Measurements from ENCODE around the gene CRP.
"Not testable (repeated sequence)": the region's sequence is repeated elsewhere in the genome, so short reads cannot be mapped to it uniquely, and the experiment has no call there.

The CRP gene

DNA sequence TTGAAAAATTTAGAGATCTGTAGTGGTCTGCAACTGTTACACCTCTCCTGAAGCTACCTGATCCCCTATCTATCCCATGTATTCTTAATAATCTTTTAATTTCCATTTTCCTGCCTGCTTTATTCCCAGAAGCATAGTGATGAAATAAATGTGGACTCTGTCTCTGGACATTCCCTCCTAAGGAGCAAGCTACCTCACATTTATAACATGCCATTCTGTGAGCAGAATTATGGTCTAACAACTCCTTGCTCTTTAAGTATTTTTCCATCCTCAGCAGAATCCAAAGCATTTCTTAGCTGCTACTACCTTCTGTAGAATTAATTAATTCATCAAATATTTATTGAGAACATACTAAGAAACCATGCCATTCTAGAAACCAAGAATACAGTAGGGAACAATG is 15.1 kb downstream of the CRP start:
- FAIRE-seq = no peak

DNA sequence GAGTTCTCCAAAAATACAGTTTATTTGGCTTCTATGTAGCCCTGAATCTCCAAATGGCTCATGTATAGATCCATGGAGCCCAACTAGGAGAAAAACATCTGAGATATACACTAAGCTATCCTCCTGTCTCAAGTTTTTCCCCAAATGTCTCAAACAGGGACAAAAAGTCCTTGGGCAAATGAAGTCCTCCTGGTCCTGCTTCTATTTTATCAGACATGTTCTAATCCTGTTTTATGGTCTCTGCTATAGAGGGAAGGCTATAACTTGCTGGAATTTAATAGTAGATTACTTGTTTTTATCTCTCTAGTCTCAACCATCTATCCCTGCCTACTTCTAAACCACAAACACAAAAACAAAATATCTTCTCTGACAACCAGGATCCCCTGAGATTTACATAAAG is 26.9 kb downstream of the CRP start:
- FAIRE-seq = no peak

DNA sequence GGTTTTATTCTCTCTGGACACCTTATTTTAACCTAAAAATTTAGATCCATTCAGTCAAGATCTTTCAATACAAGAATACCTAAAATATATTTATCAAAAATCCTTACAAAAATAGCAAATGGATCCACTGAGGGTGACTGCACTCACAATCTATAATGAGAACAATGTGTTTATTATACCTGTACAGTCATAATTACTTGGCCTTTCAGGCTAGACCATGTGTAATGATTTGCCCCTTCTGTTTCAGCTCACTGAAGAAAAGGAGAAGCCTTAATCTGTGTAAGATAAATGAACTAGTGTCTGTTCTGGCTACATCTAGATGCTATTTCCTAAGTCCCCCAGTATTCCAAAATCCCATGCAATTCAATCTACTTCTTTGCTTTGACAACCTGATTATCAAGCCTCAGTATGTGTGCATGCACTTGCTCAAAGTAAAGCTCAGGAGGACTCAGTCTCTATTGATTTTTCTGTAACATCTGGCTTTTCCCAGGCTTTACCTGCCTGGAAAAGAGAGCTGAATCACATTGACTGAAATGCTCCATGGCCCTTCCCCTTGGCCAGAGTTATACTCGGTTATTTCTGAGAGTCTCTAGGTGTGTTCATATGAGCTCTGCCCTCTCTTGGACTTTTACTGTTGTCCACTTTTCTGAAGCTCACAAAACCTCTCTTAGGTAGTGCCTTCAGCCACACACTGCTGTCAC is 27.6 kb downstream of the CRP start:
- no peak for FAIRE-seq

DNA sequence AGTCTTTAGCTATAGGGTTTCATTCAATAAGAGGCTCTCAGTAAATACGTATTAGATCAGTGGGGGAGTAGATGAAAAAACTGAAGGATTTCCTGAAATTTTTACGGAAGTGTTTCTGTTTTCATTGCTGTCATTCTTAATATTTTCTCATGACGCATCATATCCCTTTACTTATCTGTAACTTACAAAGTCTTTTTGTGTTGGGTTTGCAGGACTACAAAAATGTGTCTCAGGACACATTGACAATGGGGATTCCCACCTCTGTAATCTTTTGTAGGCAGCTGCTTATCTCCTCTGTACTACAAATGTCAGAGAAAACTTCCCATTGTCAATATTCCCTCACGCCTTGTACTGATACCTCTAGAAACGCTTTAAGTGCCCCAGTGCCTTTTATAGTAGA is 35.5 kb downstream of the CRP start:
- FAIRE-seq = no peak

DNA sequence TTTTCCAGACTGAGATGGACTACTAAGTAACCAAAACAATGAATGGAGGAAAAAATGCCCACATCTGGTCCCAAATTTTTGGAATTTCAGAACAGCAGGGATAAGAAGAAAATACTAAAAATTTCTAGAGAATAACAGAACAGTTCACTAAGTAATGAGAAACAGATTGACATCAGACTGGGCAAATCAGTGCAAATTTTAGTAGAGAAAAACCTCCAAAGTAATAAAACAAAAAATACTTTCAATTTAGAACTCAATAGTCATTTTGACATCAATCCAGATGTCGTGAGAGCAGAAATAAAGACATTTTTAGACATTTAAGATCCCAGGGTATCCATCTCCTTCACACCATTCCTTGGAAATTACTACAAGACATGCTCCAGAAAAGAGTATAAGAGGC is 39.3 kb downstream of the CRP start:
- FAIRE-seq = no peak

DNA sequence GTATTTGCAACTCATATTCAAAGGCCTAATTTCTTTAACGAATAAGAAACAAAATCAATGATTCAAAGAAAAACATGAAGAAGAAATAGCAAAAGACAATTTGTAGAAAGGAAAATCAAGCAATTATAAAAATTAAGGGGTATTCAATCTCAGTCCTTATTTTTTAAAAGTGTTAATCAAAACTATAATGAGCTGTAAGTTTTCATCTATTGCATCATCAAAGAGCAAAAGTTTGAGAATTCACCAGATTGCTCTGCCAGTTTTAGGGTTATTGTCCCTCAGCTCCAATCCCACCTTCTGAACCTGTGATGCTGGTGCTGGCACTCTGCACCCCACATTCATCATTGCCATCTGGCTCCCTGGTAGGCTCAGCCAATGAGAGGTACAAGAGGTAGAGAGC is 42.0 kb downstream of the CRP start:
- not testable (repeated sequence) for FAIRE-seq

DNA sequence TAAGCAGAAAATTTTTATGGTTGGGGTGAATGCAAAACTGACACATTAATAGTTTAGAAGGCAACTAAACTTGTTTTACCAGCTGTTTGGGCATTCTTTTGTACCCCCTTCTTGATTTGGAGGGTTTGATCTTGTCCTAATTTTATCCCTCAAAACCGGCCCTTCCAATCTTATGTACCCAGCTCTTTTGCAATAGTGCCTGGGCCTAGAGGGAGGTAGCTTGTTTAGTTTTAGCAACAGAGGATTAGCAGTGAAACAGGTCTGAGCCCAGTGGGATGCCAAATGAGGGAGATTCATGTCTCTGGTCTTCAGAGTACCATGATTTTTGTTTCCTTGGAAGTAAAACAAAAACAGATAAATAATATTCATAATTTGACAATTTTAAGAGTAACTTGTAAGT is 45.1 kb downstream of the CRP start:
- FAIRE-seq = no peak

DNA sequence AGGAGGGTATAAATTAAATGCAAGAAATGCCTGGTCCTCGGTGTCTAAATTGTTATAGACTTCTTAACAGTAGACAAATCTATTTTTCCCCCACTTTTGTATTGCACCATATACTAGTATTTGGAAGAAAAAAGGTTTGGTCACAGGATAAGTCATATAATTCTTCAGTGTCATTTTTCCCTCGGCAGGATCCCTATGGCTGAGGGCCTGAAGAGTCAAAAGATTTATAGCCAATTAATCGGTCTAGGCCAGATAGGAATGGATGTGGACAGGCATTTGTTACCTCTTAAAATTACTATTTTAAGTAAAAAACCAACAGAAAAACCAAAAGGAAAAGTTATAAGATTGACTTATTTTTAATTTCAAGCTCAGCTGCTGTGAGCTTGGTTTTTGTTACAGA is 45.6 kb downstream of the CRP start:
- FAIRE-seq = no peak

DNA sequence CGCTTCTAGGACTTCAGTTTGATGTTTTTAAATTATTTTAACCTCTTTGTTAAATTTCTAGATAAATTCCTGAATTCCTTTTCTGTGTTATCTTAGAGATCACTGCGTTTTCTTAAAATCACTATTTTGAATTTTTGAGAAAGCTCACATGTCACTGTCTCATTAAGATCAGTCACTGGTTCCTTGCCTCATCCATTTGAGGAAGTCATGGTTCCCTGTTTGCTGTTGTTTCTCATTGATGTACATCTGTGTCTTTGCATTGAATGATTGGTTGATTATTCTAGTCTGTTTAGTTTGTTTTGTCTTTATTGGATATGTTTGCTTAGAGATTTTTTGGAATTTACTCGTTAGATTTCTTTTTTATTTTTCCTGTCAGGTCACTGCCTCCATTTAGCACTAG is 50.1 kb downstream of the CRP start:
- FAIRE-seq = no peak

DNA sequence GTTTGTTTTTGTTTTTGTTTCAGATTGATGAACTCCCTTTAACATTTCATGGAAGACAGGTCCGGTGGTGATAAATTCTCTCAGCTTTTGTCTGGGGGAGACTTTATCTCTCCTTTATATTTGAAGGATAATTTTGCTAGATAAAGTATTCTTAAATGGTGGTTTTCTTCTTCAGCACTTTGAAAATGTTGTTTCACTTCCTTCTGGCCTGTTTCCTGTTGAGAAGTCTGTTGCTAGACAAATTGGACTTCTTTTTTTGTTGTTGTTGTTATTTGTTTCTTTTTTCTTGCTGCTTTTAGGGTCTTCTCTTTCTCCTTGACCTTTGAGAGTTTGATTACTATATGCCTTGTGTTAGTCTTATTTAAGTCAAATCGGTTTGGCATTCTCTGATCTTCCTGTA is 50.8 kb downstream of the CRP start:
- FAIRE-seq = no peak

Measured in A204.1 (cell line).